Keratinocyte (primary cell): ENCODE measurements around the gene TNFRSF19. TPM values are rescaled to one million over a fixed set of nuclear protein-coding genes. Genes with fewer than 3 reads are reported as not detected.

Experiments used
- DNase-seq: peaks from one replicate; pipeline ENCODE4 v3.0.0-alpha.2; 2011; ENCODE audit warnings: low read depth, missing footprints, low spot score
- FAIRE-seq: peaks from 2 replicates; lab custom pipeline; 2011; peaks lifted over from hg19 to GRCh38; lab: Jason Lieb, UNC
- H2AFZ ChIP-seq: 2 replicates; pipeline ENCODE4 v1.6.0; 2012; ENCODE audit warnings: low read length, control low read depth, inconsistent platforms; ENCODE audit not compliant: control insufficient read depth
- H3K27ac ChIP-seq: 2 replicates; pipeline ENCODE4 v1.5.1; 2011; ENCODE audit warnings: low read length; ENCODE audit not compliant: control insufficient read depth, insufficient read depth
- H3K27me3 ChIP-seq: 3 replicates; pipeline ENCODE4 v1.6.0; 2011; ENCODE audit warnings: low read length; ENCODE audit not compliant: control insufficient read depth, insufficient read depth; ENCODE audit errors: extremely low read depth
- H3K36me3 ChIP-seq, 2 experiments: 2 replicates in 1 of 2; 3 replicates in 1 of 2; pipeline ENCODE4 v1.5.1; 2011; ENCODE audit warnings: low read length in 2 of 2, mild to moderate bottlenecking in 1 of 2; ENCODE audit not compliant: control insufficient read depth in 2 of 2, insufficient read depth in 2 of 2; ENCODE audit errors: extremely low read depth in 1 of 2
- H3K4me1 ChIP-seq: 3 replicates; pipeline ENCODE4 v1.5.1; 2011; ENCODE audit warnings: low read length; ENCODE audit not compliant: control insufficient read depth, insufficient read depth; ENCODE audit errors: extremely low read depth
- H3K4me2 ChIP-seq: 3 replicates; pipeline ENCODE4 v1.6.0; 2011; ENCODE audit warnings: low read depth, low read length; ENCODE audit not compliant: control insufficient read depth, insufficient read depth; ENCODE audit errors: extremely low read depth
- H3K4me3 ChIP-seq, 3 experiments: fragments of 200-600 bp in 1 of 3; sonication (generic) in 1 of 3; 2 replicates in 2 of 3; 3 replicates in 1 of 3; pipeline ENCODE4 v1.5.1; 2011 to 2016; ENCODE audit warnings: low read length in 3 of 3, mild to moderate bottlenecking in 3 of 3, control low read depth in 2 of 3, inconsistent platforms in 1 of 3, low read depth in 1 of 3, mixed read lengths in 1 of 3, mixed run types in 1 of 3, moderate library complexity in 1 of 3; ENCODE audit not compliant: control insufficient read depth in 2 of 3, insufficient read depth in 2 of 3; ENCODE audit errors: extremely low read depth in 1 of 3
- H3K79me2 ChIP-seq: 2 replicates; pipeline ENCODE4 v1.6.0; 2012; ENCODE audit warnings: low read length; ENCODE audit not compliant: control insufficient read depth, insufficient read depth
- H3K9ac ChIP-seq: 3 replicates; pipeline ENCODE4 v1.6.0; 2011; ENCODE audit warnings: low read length; ENCODE audit not compliant: control insufficient read depth, insufficient read depth; ENCODE audit errors: extremely low read depth
- H3K9me1 ChIP-seq: 3 replicates; pipeline ENCODE4 v1.6.0; 2011; ENCODE audit warnings: low read length; ENCODE audit not compliant: control insufficient read depth, insufficient read depth; ENCODE audit errors: extremely low read depth
- H3K9me3 ChIP-seq: 2 replicates; pipeline ENCODE4 v1.5.1; 2012; ENCODE audit warnings: low read depth, low read length; ENCODE audit not compliant: control insufficient read depth
- H4K20me1 ChIP-seq: 3 replicates; pipeline ENCODE4 v1.6.0; 2011; ENCODE audit warnings: low read length; ENCODE audit not compliant: control insufficient read depth, insufficient read depth; ENCODE audit errors: extremely low read depth
- EZH2 ChIP-seq: IDR thresholded peaks from one replicate; pipeline ENCODE4 v1.6.1; 2012; ENCODE audit warnings: inconsistent platforms, mild to moderate bottlenecking, low read length, moderate library complexity
- dilution Hi-C: fragments of 300-500 bp; cut with MboI; formaldehyde crosslinking; loops from one replicate; pipeline ENCODE4 v1.7.0; 2020; ENCODE audit warnings: low sequenced_read_pairs; ENCODE audit not compliant: extremely low pct_ligation_motif_present
- polyA plus RNA-seq, 5 experiments: library from polyadenylated mRNA; depleted of rRNA in 3 of 5; stranded (reverse) in 3 of 5; stranded (forward) in 1 of 5; unstranded in 1 of 5; fragments of >200 nt; gene quantifications; 1 replicate in 1 of 5; 2 replicates in 3 of 5; 3 replicates in 1 of 5; pipeline versions ENCODE4 v1.2.1 to v1.2.3, GENCODE V29; 2011 to 2012; ENCODE audit warnings: missing spikeins in 2 of 5, low read depth in 1 of 5, low replicate concordance in 1 of 5
- TF ChIP-seq, protein P1 (sequence below), 3 experiments: IDR thresholded peaks in 1 of 3; conservative IDR thresholded peaks in 1 of 3; optimal IDR thresholded peaks in 1 of 3; 2 replicates in 2 of 3; 3 replicates in 1 of 3; pipeline versions ENCODE3 to v1.5.1; 2011; ENCODE audit warnings: low read length in 3 of 3, mild to moderate bottlenecking in 3 of 3, moderate library complexity in 2 of 3, control low read depth in 1 of 3, inconsistent platforms in 1 of 3; ENCODE audit not compliant: insufficient read depth in 2 of 3; ENCODE audit errors: extremely low read depth in 1 of 3

The TNFRSF19 gene
- polyA plus RNA-seq, 1 donor (not counting 4 experiments of a cell fraction or from before 2014, with no cell fraction given): 1.8 TPM

DNA sequence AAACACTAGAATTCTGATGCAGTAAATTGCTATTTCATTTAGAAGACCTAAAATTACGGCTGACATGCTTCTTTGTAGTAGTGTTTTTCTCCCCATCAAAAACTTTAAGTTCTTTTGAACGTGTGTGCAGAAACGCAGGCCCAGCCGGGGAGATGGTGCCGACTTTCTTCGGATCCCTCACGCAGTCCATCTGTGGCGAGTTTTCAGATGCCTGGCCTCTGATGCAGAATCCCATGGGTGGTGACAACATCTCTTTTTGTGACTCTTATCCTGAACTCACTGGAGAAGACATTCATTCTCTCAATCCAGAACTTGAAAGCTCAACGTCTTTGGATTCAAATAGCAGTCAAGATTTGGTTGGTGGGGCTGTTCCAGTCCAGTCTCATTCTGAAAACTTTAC, 98.3 kb downstream of the TNFRSF19 start:
- no peak overlapping the region for H3K4me2 ChIP-seq
- H3K79me2 ChIP-seq: no peaks in the 10 kb centered on the region
- H3K9me1 ChIP-seq: no peaks in the 10 kb centered on the region
- H3K27ac ChIP-seq: no peak overlapping the region
- no peaks in the 10 kb centered on the region for H3K27me3 ChIP-seq
- FAIRE-seq (no peak), DNase-seq (no peak)
- H3K9me3 ChIP-seq: no peaks in the 10 kb centered on the region
- peaks cover 5% of the 10 kb centered on the region for H3K4me1 ChIP-seq
- no peak overlapping the region for H2AFZ ChIP-seq
- dilution Hi-C loops: no loop called here
- no peak overlapping the region for H3K4me3 ChIP-seq
- no peaks in the 10 kb centered on the region for H4K20me1 ChIP-seq
- H3K9ac ChIP-seq: no peak overlapping the region
- no peaks in the 10 kb centered on the region for H3K36me3 ChIP-seq
- no peak for TF ChIP-seq EZH2
- TF ChIP-seq, protein P1, sequence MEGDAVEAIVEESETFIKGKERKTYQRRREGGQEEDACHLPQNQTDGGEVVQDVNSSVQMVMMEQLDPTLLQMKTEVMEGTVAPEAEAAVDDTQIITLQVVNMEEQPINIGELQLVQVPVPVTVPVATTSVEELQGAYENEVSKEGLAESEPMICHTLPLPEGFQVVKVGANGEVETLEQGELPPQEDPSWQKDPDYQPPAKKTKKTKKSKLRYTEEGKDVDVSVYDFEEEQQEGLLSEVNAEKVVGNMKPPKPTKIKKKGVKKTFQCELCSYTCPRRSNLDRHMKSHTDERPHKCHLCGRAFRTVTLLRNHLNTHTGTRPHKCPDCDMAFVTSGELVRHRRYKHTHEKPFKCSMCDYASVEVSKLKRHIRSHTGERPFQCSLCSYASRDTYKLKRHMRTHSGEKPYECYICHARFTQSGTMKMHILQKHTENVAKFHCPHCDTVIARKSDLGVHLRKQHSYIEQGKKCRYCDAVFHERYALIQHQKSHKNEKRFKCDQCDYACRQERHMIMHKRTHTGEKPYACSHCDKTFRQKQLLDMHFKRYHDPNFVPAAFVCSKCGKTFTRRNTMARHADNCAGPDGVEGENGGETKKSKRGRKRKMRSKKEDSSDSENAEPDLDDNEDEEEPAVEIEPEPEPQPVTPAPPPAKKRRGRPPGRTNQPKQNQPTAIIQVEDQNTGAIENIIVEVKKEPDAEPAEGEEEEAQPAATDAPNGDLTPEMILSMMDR (optimal IDR thresholded peaks at IDR 0.05 in 1 of 3, IDR thresholded peaks at IDR 0.05 in 1 of 3, conservative IDR thresholded peaks at IDR 0.05 in 1 of 3; ENCODE audit: extremely low read depth in 1 of 3, insufficient read depth in 2 of 3, low read length in 3 of 3): no peak

GRCh38 chr13:23670793-23671192, 100.6 kb downstream of the TNFRSF19 start:
- Histone ChIP-seq H3K9me1 (no peaks in the 10 kb centered on the region), H3K9me3 (no peaks in the 10 kb centered on the region), H3K4me1 (peaks cover 25% of the 10 kb centered on the region), H3K4me3 (no peak overlapping the region), H3K9ac (no peak overlapping the region), H3K4me2 (no peak overlapping the region), H3K36me3 (no peaks in the 10 kb centered on the region), H3K27ac (no peak overlapping the region), H2AFZ (no peak overlapping the region), H3K79me2 (no peaks in the 10 kb centered on the region), H3K27me3 (no peaks in the 10 kb centered on the region), H4K20me1 (no peaks in the 10 kb centered on the region)
- FAIRE-seq: no peak
- no peak for DNase-seq
- TF ChIP-seq EZH2: no peak
- TF ChIP-seq, protein P1 (optimal IDR thresholded peaks at IDR 0.05 in 1 of 3, IDR thresholded peaks at IDR 0.05 in 1 of 3, conservative IDR thresholded peaks at IDR 0.05 in 1 of 3; ENCODE audit: extremely low read depth in 1 of 3, insufficient read depth in 2 of 3, low read length in 3 of 3): no peak
- dilution Hi-C loops: no loop called here
